Uterus (tissue), 2 donors: ENCODE results near the gene APOA1.

Experiments used
- CTCF ChIP-seq, 4 experiments: fragments of 200-600 bp in 2 of 4; fragments of 450-650 bp in 2 of 4; sonication (generic) in 2 of 4; IDR thresholded peaks; one replicate each; pipeline ENCODE4 v1.5.1; 2016 to 2019; ENCODE audit warnings: antibody characterized with exemption in 4 of 4, mild to moderate bottlenecking in 2 of 4, moderate library complexity in 1 of 4
- POLR2A ChIP-seq, 2 donors: fragments of 450-650 bp; IDR thresholded peaks; one replicate each; pipeline ENCODE4 v1.6.1; 2016; ENCODE audit warnings: antibody characterized with exemption in 2 of 2, mild to moderate bottlenecking in 1 of 2, moderate library complexity in 1 of 2

GRCh38 chr11:116866804-116867455 lies 29.5 kb upstream of the APOA1 start:
- TF ChIP-seq POLR2A (IDR thresholded peaks at IDR 0.05), result no peak
- TF ChIP-seq CTCF (IDR thresholded peaks at IDR 0.05), result no peak
